ENCODE data around the gene MTRFR.

Gene MTRFR

GRCh38 chr12:123271001-123271668, 37.9 kb downstream of the MTRFR start:
- DNase-seq = peak; percentile 70 to 76

- DNase-seq = no peak
These were observed 39.9 kb downstream of the MTRFR start for GRCh38 chr12:123273166-123273565.

GRCh38 chr12:123278101-123278627, 44.9 kb downstream of the MTRFR start:
- no peak for DNase-seq

GRCh38 chr12:123280971-123281370, 47.7 kb downstream of the MTRFR start:
- DNase-seq = no peak

- no peak for DNase-seq
These were observed 48.9 kb downstream of the MTRFR start for GRCh38 chr12:123282111-123282510.

- DNase-seq = no peak
These were observed 50.2 kb downstream of the MTRFR start for GRCh38 chr12:123283461-123283860.

GRCh38 chr12:123284669-123285068, 51.4 kb downstream of the MTRFR start:
- DNase-seq = no peak

- DNase-seq = no peak
These were observed 53.6 kb downstream of the MTRFR start for GRCh38 chr12:123286652-123287373.

GRCh38 chr12:123288751-123289346, 55.6 kb downstream of the MTRFR start:
- DNase-seq = no peak

GRCh38 chr12:123289911-123290310, 56.7 kb downstream of the MTRFR start:
- DNase-seq = no peak

GRCh38 chr12:123293178-123293760, 60.0 kb downstream of the MTRFR start:
- no peak for DNase-seq

- DNase-seq = no peak
These were observed 71.9 kb downstream of the MTRFR start for GRCh38 chr12:123305136-123305535.

GRCh38 chr12:123306200-123306599, 73.0 kb downstream of the MTRFR start:
- no peak for DNase-seq

Measured in CD4-positive, alpha-beta T cell treated with Interleukin-1 beta for 1 hour (primary cell).